Liver (tissue), 9 donors: ENCODE data around the gene NOCT. TPM values are rescaled to one million over a fixed set of nuclear protein-coding genes. Genes with fewer than 3 reads are reported as not detected.
A peak's percentile ranks its signal among the peaks of the same experiment; 100 is the strongest.

Source experiments
- DNase-seq: peaks from one replicate; pipeline ENCODE4 v3.0.0-alpha.2; 2017; ENCODE audit warnings: low spot score
- H3K27ac ChIP-seq, 2 donors: one replicate each; pipeline ENCODE4 v1.7.0; 2013; ENCODE audit warnings: inconsistent platforms in 2 of 2, low read length in 2 of 2, control low read depth in 1 of 2, low read depth in 1 of 2, mild to moderate bottlenecking in 1 of 2
- H3K27me3 ChIP-seq, 4 donors: one replicate each; pipeline versions ENCODE4 v1.6.1 to v1.7.0; 2013; ENCODE audit warnings: low read length in 3 of 4, inconsistent platforms in 1 of 4, mild to moderate bottlenecking in 1 of 4, moderate library complexity in 1 of 4; ENCODE audit not compliant: control insufficient read depth in 4 of 4, insufficient read depth in 4 of 4
- H3K36me3 ChIP-seq, 4 donors: one replicate each; pipeline versions ENCODE4 v1.6.1 to v1.7.0; 2013; ENCODE audit warnings: low read length in 3 of 4, mild to moderate bottlenecking in 3 of 4, low read depth in 1 of 4, moderate library complexity in 1 of 4; ENCODE audit not compliant: control insufficient read depth in 4 of 4, insufficient read depth in 3 of 4
- H3K4me1 ChIP-seq, 4 donors: one replicate each; pipeline versions ENCODE4 v1.6.1 to v1.7.0; 2013; ENCODE audit warnings: low read length in 3 of 4, mild to moderate bottlenecking in 3 of 4, moderate library complexity in 1 of 4; ENCODE audit not compliant: control insufficient read depth in 4 of 4, insufficient read depth in 4 of 4
- H3K4me3 ChIP-seq, 3 donors: one replicate each; pipeline versions ENCODE4 v1.6.1 to v1.7.0; 2013; ENCODE audit warnings: low read length in 3 of 3, control low read depth in 1 of 3, low read depth in 1 of 3, mild to moderate bottlenecking in 1 of 3
- H3K9ac ChIP-seq, 2 donors: one replicate each; pipeline ENCODE4 v1.7.0; 2013; ENCODE audit warnings: low read length in 2 of 2, mild to moderate bottlenecking in 2 of 2, moderate library complexity in 2 of 2, control low read depth in 1 of 2, low read depth in 1 of 2
- H3K9me3 ChIP-seq, 4 donors: one replicate each; pipeline versions ENCODE4 v1.6.1 to v1.7.0; 2013; ENCODE audit warnings: low read length in 3 of 4; ENCODE audit not compliant: control insufficient read depth in 4 of 4
- ATF3 ChIP-seq: IDR thresholded peaks from 2 replicates; pipeline ENCODE4 v1.6.1; 2016; ENCODE audit warnings: antibody characterized with exemption
- CTCF ChIP-seq: fragments of 150-350 bp; IDR thresholded peaks from 2 replicates; pipeline ENCODE4 v1.5.1; 2017; ENCODE audit warnings: improper control_type of control experiment, low read depth, low read length; ENCODE audit not compliant: missing input control
- EGR1 ChIP-seq, 2 donors: IDR thresholded peaks; 2 replicates each; pipeline ENCODE4 v1.6.1; 2016 to 2018; ENCODE audit warnings: antibody characterized with exemption in 2 of 2, low read depth in 2 of 2
- FOXA1 ChIP-seq: IDR thresholded peaks from 2 replicates; pipeline ENCODE4 v1.6.1; 2016; ENCODE audit warnings: antibody characterized with exemption
- FOXA2 ChIP-seq: IDR thresholded peaks from 2 replicates; pipeline ENCODE4 v1.6.1; 2016; ENCODE audit warnings: antibody characterized with exemption
- GABPA ChIP-seq, 2 donors: IDR thresholded peaks in 1 of 2; conservative IDR thresholded peaks in 1 of 2; 2 replicates each; pipeline ENCODE4 v1.6.1; 2016; ENCODE audit warnings: antibody characterized with exemption in 2 of 2, mild to moderate bottlenecking in 1 of 2, moderate library complexity in 1 of 2
- HNF4A ChIP-seq, 2 donors: conservative IDR thresholded peaks; 2 replicates each; pipeline ENCODE4 v1.6.1; 2016; ENCODE audit warnings: antibody characterized with exemption in 2 of 2, mild to moderate bottlenecking in 2 of 2
- JUND ChIP-seq, 2 donors: IDR thresholded peaks; 2 replicates each; pipeline ENCODE4 v1.6.1; 2016; ENCODE audit warnings: antibody characterized with exemption in 2 of 2
- MAX ChIP-seq: IDR thresholded peaks from 2 replicates; pipeline ENCODE4 v1.6.1; 2016; ENCODE audit warnings: antibody characterized with exemption
- RAD21 ChIP-seq, 2 donors: IDR thresholded peaks; 2 replicates each; pipeline ENCODE4 v1.6.1; 2016; ENCODE audit warnings: antibody characterized with exemption in 2 of 2, mild to moderate bottlenecking in 2 of 2
- RXRA ChIP-seq, 2 donors: IDR thresholded peaks; 2 replicates each; pipeline ENCODE4 v1.6.1; 2017 to 2018; ENCODE audit warnings: antibody characterized with exemption in 2 of 2, mild to moderate bottlenecking in 1 of 2
- SP1 ChIP-seq: IDR thresholded peaks from 2 replicates; pipeline ENCODE4 v1.6.1; 2018; ENCODE audit warnings: antibody characterized with exemption, mild to moderate bottlenecking
- TAF1 ChIP-seq: conservative IDR thresholded peaks from 2 replicates; pipeline ENCODE4 v1.6.1; 2016; ENCODE audit warnings: antibody characterized with exemption, mild to moderate bottlenecking
- YY1 ChIP-seq: IDR thresholded peaks from 2 replicates; pipeline ENCODE4 v1.6.1; 2016; ENCODE audit warnings: antibody characterized with exemption, mild to moderate bottlenecking
- ZBTB33 ChIP-seq: IDR thresholded peaks from 2 replicates; pipeline ENCODE4 v1.6.1; 2016; ENCODE audit warnings: antibody characterized with exemption
- WGBS: extraction: QIAGEN DNeasy Blood & Tissue Kit; methylation state at CpG from one replicate; pipeline ENCODE4 v1.1.7; 2013; 5-methylcytosine and 5-hydroxymethylcytosine counted together
- polyA plus RNA-seq, 2 donors: library from polyadenylated mRNA; stranded (reverse) in 1 of 2; unstranded in 1 of 2; fragments of 200-250 nt in 1 of 2; fragments of >200 nt in 1 of 2; fragmentation: Nextera tagmentation in 1 of 2; extraction: Ambion mirVana in 1 of 2; gene quantifications; one replicate each; pipeline versions ENCODE4 v1.2.1 to v1.2.3, GENCODE V29; 2013 to 2015
- total RNA-seq, 2 donors: library from RNA; depleted of rRNA; stranded (reverse); fragments of >200 nt; gene quantifications; one replicate each; pipeline ENCODE4 v1.2.3, GENCODE V29; 2014
- donor health status: healthy.
- donor health status: healthy.
- donor health status: healthy.
- donor health status: healthy.
- donor health status: healthy.

The NOCT gene
- total and polyA plus RNA-seq, 4 donors = 2.8 to 11.9 (median 4.3) TPM

DNA sequence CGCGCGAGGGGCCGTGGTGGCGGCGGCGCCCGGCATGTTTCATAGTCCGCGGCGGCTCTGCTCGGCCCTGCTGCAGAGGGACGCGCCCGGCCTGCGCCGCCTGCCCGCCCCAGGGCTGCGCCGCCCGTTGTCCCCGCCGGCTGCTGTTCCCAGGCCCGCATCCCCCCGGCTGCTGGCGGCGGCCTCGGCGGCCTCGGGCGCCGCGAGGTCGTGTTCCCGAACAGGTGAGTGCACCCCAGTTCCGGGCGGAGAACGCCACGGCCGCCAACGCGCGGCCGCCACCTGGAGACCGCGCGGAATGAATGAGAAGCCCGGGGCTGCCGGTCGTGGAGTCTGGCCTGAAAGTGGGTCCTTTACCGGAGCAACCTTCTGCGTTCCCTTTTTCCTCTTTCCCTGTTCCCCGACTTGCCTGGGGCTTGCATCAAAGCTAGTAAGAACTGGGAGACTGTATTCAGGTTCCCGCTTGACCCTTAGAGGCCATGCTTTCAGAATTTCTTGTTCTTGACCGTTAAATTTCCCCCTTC, 429 bp downstream of the NOCT start:
- Histone ChIP-seq H3K9me3 (no peaks in the 10 kb centered on the region), H3K27ac (peak overlapping the region; percentile 95 to 97), H3K36me3 (peaks cover 0 to 1% (median 0%) of the 10 kb centered on the region in 4 donors), H3K4me3 (peak overlapping the region; percentile 64 to 92 (median 90)), H3K9ac (peak overlapping the region; percentile 70 to 94), H3K27me3 (no peaks in the 10 kb centered on the region), H3K4me1 (peaks cover 9 to 40% (median 28%) of the 10 kb centered on the region in 4 donors)
- WGBS = under 1% methylated on average over 55 of the region's 55 CpGs
- no peak for DNase-seq
- TF ChIP-seq YY1 (no peak), RAD21 (IDR thresholded peaks at IDR 0.05) (no peak), MAX (no peak)

DNA sequence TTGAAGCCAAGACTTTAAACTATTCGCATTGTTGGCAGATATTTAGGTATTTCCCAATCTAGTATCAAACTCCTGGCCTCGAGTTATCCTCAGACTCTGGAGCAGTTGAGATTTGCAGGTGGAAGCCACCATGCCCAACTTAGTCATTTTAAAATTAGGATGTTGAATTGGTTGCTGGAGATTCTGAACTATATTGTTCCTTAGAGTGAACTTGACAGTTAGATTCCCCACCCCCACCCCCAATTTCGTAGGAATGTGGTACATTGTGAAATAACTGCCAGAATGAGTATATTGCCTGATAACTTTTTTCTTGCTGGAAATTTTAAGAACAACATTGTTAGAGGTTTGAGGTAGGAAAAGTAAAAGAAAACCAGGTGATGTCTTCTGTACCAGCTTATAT, 2.3 kb downstream of the NOCT start:
- H3K9me3 ChIP-seq = no peaks in the 10 kb centered on the region
- TF ChIP-seq CTCF = no peak
- TF ChIP-seq RAD21 (IDR thresholded peaks at IDR 0.05) = no peak
- no peak for TF ChIP-seq GABPA (IDR thresholded peaks at IDR 0.05 in 1 of 2, conservative IDR thresholded peaks at IDR 0.05 in 1 of 2)
- peak in 1 of 2 donors; percentile 22 for TF ChIP-seq HNF4A (conservative IDR thresholded peaks at IDR 0.05)
- TF ChIP-seq EGR1 (IDR thresholded peaks at IDR 0.05; ENCODE audit: low read depth in 2 of 2) = no peak
- TF ChIP-seq FOXA2 = no peak
- TF ChIP-seq MAX = no peak
- TF ChIP-seq FOXA1 = no peak
- H3K4me3 ChIP-seq = peak overlapping the region in 1 of 3 donors; percentile 13
- DNase-seq = no peak
- no peaks in the 10 kb centered on the region for H3K27me3 ChIP-seq
- peak overlapping the region; percentile 19 to 26 for H3K27ac ChIP-seq
- H3K4me1 ChIP-seq = peaks cover 9 to 37% (median 28%) of the 10 kb centered on the region in 4 donors
- WGBS = 35% methylated on average over 3 of the region's 3 CpGs
- no peak overlapping the region for H3K9ac ChIP-seq
- H3K36me3 ChIP-seq = peaks cover 0 to 3% (median 0%) of the 10 kb centered on the region in 4 donors

- Histone ChIP-seq H3K4me3 (no peak overlapping the region), H3K27ac (peak overlapping the region in 1 of 2 donors; percentile 47), H3K9me3 (no peaks in the 10 kb centered on the region), H3K36me3 (peaks cover 0 to 3% (median 0%) of the 10 kb centered on the region in 4 donors), H3K9ac (no peak overlapping the region), H3K27me3 (no peaks in the 10 kb centered on the region), H3K4me1 (peaks cover 9 to 37% (median 28%) of the 10 kb centered on the region in 4 donors)
- TF ChIP-seq ZBTB33 = no peak
- no peak for TF ChIP-seq EGR1 (IDR thresholded peaks at IDR 0.05; ENCODE audit: low read depth in 2 of 2)
- no peak for TF ChIP-seq CTCF
- no peak for TF ChIP-seq FOXA1
- no peak for TF ChIP-seq ATF3
- no peak for TF ChIP-seq TAF1
- no peak for TF ChIP-seq SP1
- TF ChIP-seq MAX = no peak
- TF ChIP-seq GABPA (IDR thresholded peaks at IDR 0.05 in 1 of 2, conservative IDR thresholded peaks at IDR 0.05 in 1 of 2) = no peak
- no peak for TF ChIP-seq RXRA (IDR thresholded peaks at IDR 0.05)
- TF ChIP-seq JUND (IDR thresholded peaks at IDR 0.05) = no peak
- TF ChIP-seq HNF4A (conservative IDR thresholded peaks at IDR 0.05) = no peak
- TF ChIP-seq RAD21 (IDR thresholded peaks at IDR 0.05) = no peak
- no peak for DNase-seq
Measured at GRCh38 chr4:139018501-139018900, 2.9 kb downstream of the NOCT start.
